SK-N-SH (cell line): Measurements from ENCODE around the gene MRPS26. TPM values are rescaled to one million over a fixed set of nuclear protein-coding genes. Genes with fewer than 3 reads are reported as not detected.

ENCODE experiments used
- CTCF ChIA-PET: fragments of 300-600, 350-600 bp; formaldehyde crosslinking; extraction: SDS; loops from one replicate; lab custom pipeline; 2021; lab: Yijun Ruan, JAX
- POLR2A ChIA-PET: fragments of 350-600 bp; sonication (Branson Sonifier 250); formaldehyde crosslinking; extraction: SDS; loops from one replicate; lab custom pipeline; 2020; ENCODE audit warnings: antibody characterized with exemption, inconsistent platforms; lab: Yijun Ruan, JAX
- DNase-seq: peaks from one replicate; pipeline ENCODE4 v3.0.0; 2012
- H2AFZ ChIP-seq: fragments of 200-600 bp; sonication (generic); 2 replicates; pipeline ENCODE4 v1.8.1; 2016; ENCODE audit warnings: antibody characterized with exemption, mild to moderate bottlenecking, low read depth
- H3F3A ChIP-seq: fragments of 200-600 bp; sonication (generic); replicated peaks from 2 replicates; pipeline ENCODE3; 2016; ENCODE audit warnings: antibody characterized with exemption, mild to moderate bottlenecking; ENCODE audit not compliant: insufficient read depth
- H3K27ac ChIP-seq, 2 experiments: fragments of 200-500 bp in 1 of 2; fragments of 200-600 bp in 1 of 2; sonication (Bioruptor generic) in 1 of 2; sonication (generic), shearing (Covaris generic) in 1 of 2; 2 replicates each; pipeline versions ENCODE4 v1.5.1 to v1.6.1; 2014 to 2016; ENCODE audit warnings: low read depth in 2 of 2, inconsistent platforms in 1 of 2, low read length in 1 of 2, mild to moderate bottlenecking in 1 of 2, mixed read lengths in 1 of 2
- H3K27me3 ChIP-seq: fragments of 200-600 bp; sonication (generic), shearing (Covaris generic); 2 replicates; pipeline ENCODE4 v1.6.1; 2016; ENCODE audit warnings: mixed run types; ENCODE audit not compliant: insufficient read depth
- H3K36me3 ChIP-seq, 2 experiments: fragments of 200-500 bp in 1 of 2; fragments of 200-600 bp in 1 of 2; sonication (Bioruptor generic) in 1 of 2; sonication (generic) in 1 of 2; replicated peaks in 1 of 2; 2 replicates each; pipeline versions ENCODE3 to v1.5.1; 2014 to 2016; ENCODE audit warnings: low read length in 1 of 2, mild to moderate bottlenecking in 1 of 2; ENCODE audit not compliant: insufficient read depth in 2 of 2, control insufficient read depth in 1 of 2
- H3K4me1 ChIP-seq, 2 experiments: fragments of 200-500 bp in 1 of 2; fragments of 200-600 bp in 1 of 2; sonication (Bioruptor generic) in 1 of 2; sonication (generic), shearing (Covaris generic) in 1 of 2; 2 replicates each; pipeline versions ENCODE4 v1.5.1 to v1.6.1; 2014 to 2016; ENCODE audit warnings: low read depth in 1 of 2, low read length in 1 of 2, mixed run types in 1 of 2; ENCODE audit not compliant: insufficient read depth in 2 of 2, control insufficient read depth in 1 of 2
- H3K4me2 ChIP-seq: fragments of 200-600 bp; sonication (generic), shearing (Covaris generic); 2 replicates; pipeline ENCODE4 v1.6.1; 2017; ENCODE audit warnings: mixed run types
- H3K4me3 ChIP-seq, 2 experiments: fragments of 200-500 bp in 1 of 2; fragments of 200-600 bp in 1 of 2; sonication (Bioruptor generic) in 1 of 2; sonication (generic), shearing (Covaris generic) in 1 of 2; 2 replicates each; pipeline versions ENCODE4 v1.5.1 to v1.8.1; 2014 to 2016; ENCODE audit warnings: low read depth in 2 of 2, inconsistent platforms in 1 of 2, low read length in 1 of 2, mild to moderate bottlenecking in 1 of 2, mixed read lengths in 1 of 2, moderate library complexity in 1 of 2
- H3K79me2 ChIP-seq: fragments of 200-600 bp; sonication (generic); 2 replicates; pipeline ENCODE4 v1.8.1; 2017; ENCODE audit warnings: mild to moderate bottlenecking; ENCODE audit not compliant: insufficient read depth
- H3K9ac ChIP-seq: fragments of 200-600 bp; sonication (generic); 2 replicates; pipeline ENCODE4 v1.6.1; 2017; ENCODE audit warnings: mixed run types
- H3K9me2 ChIP-seq: fragments of 200-600 bp; sonication (generic); 2 replicates; pipeline ENCODE4 v1.6.1; 2017; ENCODE audit warnings: mixed run types
- H3K9me3 ChIP-seq: fragments of 200-600 bp; sonication (generic); 2 replicates; pipeline ENCODE4 v1.6.1; 2017; ENCODE audit warnings: mixed run types, mild to moderate bottlenecking, moderate library complexity
- H4K20me1 ChIP-seq: fragments of 200-600 bp; sonication (generic); 2 replicates; pipeline ENCODE4 v1.6.1; 2017; ENCODE audit warnings: mild to moderate bottlenecking, mixed run types; ENCODE audit not compliant: insufficient read depth
- CHD2 ChIP-seq: fragments of 150-350 bp; IDR thresholded peaks from 2 replicates; pipeline ENCODE4 v1.6.1; 2018; ENCODE audit warnings: low read length; ENCODE audit not compliant: partially characterized antibody
- CTCF ChIP-seq: fragments of 200-600 bp; sonication (generic); IDR thresholded peaks from 2 replicates; pipeline ENCODE4 v1.6.1; 2017; ENCODE audit warnings: antibody characterized with exemption, mild to moderate bottlenecking, moderate library complexity
- FOSL2 ChIP-seq: IDR thresholded peaks from 2 replicates; pipeline ENCODE4 v1.4.0; 2012; ENCODE audit warnings: low read depth, mild to moderate bottlenecking, moderate library complexity, borderline replicate concordance
- FOXJ3 ChIP-seq: sonication (generic); formaldehyde crosslinking; IDR thresholded peaks from 2 replicates; pipeline ENCODE4 v1.5.1; 2020; ENCODE audit warnings: mild to moderate bottlenecking, missing genetic modification reagents
- FOXM1 ChIP-seq: IDR thresholded peaks from 2 replicates; pipeline ENCODE4 v1.4.0; 2012; ENCODE audit warnings: low read depth, mild to moderate bottlenecking
- GABPA ChIP-seq: IDR thresholded peaks from 2 replicates; pipeline ENCODE4 v1.4.0; 2012; ENCODE audit warnings: low read depth, mild to moderate bottlenecking
- GATA2 ChIP-seq: sonication (generic); formaldehyde crosslinking; IDR thresholded peaks from 2 replicates; pipeline ENCODE4 v1.5.0; 2020; ENCODE audit warnings: mild to moderate bottlenecking, missing genetic modification reagents
- IRF3 ChIP-seq: fragments of 150-350 bp; IDR thresholded peaks from 2 replicates; pipeline ENCODE4 v1.6.1; 2016; ENCODE audit warnings: mild to moderate bottlenecking, low read depth, low read length
- MAX ChIP-seq: IDR thresholded peaks from 2 replicates; pipeline ENCODE4 v1.4.0; 2012; ENCODE audit warnings: low read depth
- MEF2A ChIP-seq: IDR thresholded peaks from 2 replicates; pipeline ENCODE4 v1.4.0; 2012; ENCODE audit warnings: low read depth, borderline replicate concordance
- NFIC ChIP-seq: IDR thresholded peaks from 2 replicates; pipeline ENCODE4 v1.4.0; 2012; ENCODE audit warnings: borderline replicate concordance
- NRF1 ChIP-seq: IDR thresholded peaks from 2 replicates; pipeline ENCODE4 v1.6.1; 2012; ENCODE audit warnings: low read depth, mild to moderate bottlenecking, low read length
- POLR2AphosphoS5 ChIP-seq: IDR thresholded peaks from 2 replicates; pipeline ENCODE4 v1.6.1; 2012; ENCODE audit warnings: low read depth, low read length
- RAD21 ChIP-seq: IDR thresholded peaks from 2 replicates; pipeline ENCODE4 v1.6.1; 2012; ENCODE audit warnings: mild to moderate bottlenecking, low read length
- RCOR1 ChIP-seq: fragments of 150-350 bp; IDR thresholded peaks from 2 replicates; pipeline ENCODE4 v1.6.1; 2017; ENCODE audit warnings: antibody characterized with exemption, low read length
- RFX5 ChIP-seq: IDR thresholded peaks from 2 replicates; pipeline ENCODE4 v1.6.1; 2012; ENCODE audit warnings: mild to moderate bottlenecking, improper control_type of control experiment, low read length
- RXRA ChIP-seq: IDR thresholded peaks from 2 replicates; pipeline ENCODE4 v1.4.0; 2012; ENCODE audit warnings: low read depth, mild to moderate bottlenecking, borderline replicate concordance
- SMC3 ChIP-seq: IDR thresholded peaks from 2 replicates; pipeline ENCODE4 v1.6.1; 2012; ENCODE audit warnings: low read depth, low read length, improper control_type of control experiment
- TAF1 ChIP-seq: IDR thresholded peaks from 2 replicates; pipeline ENCODE4 v1.6.1; 2012; ENCODE audit warnings: low read depth, mild to moderate bottlenecking, low read length, moderate library complexity, borderline replicate concordance
- TCF12 ChIP-seq: IDR thresholded peaks from 2 replicates; pipeline ENCODE4 v1.4.0; 2012
- YY1 ChIP-seq: IDR thresholded peaks from 2 replicates; pipeline ENCODE4 v1.4.0; 2012; ENCODE audit warnings: low read depth, mild to moderate bottlenecking
- WGBS: methylation state at CpG from one replicate; pipeline ENCODE4 v1.1.6; 2017; ENCODE audit warnings: low lambda C conversion rate; 5-methylcytosine and 5-hydroxymethylcytosine counted together
- polyA plus RNA-seq, 3 experiments: library from polyadenylated mRNA; depleted of rRNA; stranded (reverse); fragments of >200 nt; gene quantifications; 2 replicates each; pipeline ENCODE4 v1.2.3, GENCODE V29; 2012

The MRPS26 gene
- polyA plus RNA-seq, 1 of the 3 experiments (the other 2 are of a cell fraction): 152 TPM

- H3K4me3 ChIP-seq: no peak overlapping the region
Measured at GRCh38 chr20:3027987-3028386, 17.9 kb upstream of the MRPS26 start.

GRCh38 chr20:3031524-3032147 is 14.2 kb upstream of the MRPS26 start:
- Histone ChIP-seq H3K27ac (no peak overlapping the region), H4K20me1 (no peaks in the 10 kb centered on the region), H3K9ac (no peak overlapping the region), H3K9me3 (no peaks in the 10 kb centered on the region), H2AFZ (no peak overlapping the region), H3K4me2 (no peak overlapping the region), H3F3A (no peaks in the 10 kb centered on the region), H3K4me3 (no peak overlapping the region), H3K27me3 (no peaks in the 10 kb centered on the region), H3K4me1 (no peaks in the 10 kb centered on the region), H3K79me2 (no peaks in the 10 kb centered on the region), H3K9me2 (no peaks in the 10 kb centered on the region), H3K36me3 (peaks cover 21 to 51% of the 10 kb centered on the region in 2 experiments)
- 97% methylated on average over 3 of the region's 3 CpGs for WGBS
- no peak for DNase-seq
- CTCF ChIA-PET: no interaction called here
- TF ChIP-seq MAX (no peak), FOXJ3 (no peak), CTCF (no peak), SMC3 (no peak), RXRA (no peak), CHD2 (no peak), FOSL2 (no peak), FOXM1 (no peak)
- POLR2A ChIA-PET: no interaction called here

More at GRCh38 chr20:3027987-3028386, 17.9 kb upstream of the MRPS26 start:
- WGBS: 92% methylated on average over 2 of the region's 2 CpGs
- Histone ChIP-seq H3K79me2 (no peaks in the 10 kb centered on the region), H3K4me1 (no peaks in the 10 kb centered on the region), H3K27me3 (no peaks in the 10 kb centered on the region), H2AFZ (no peak overlapping the region), H3F3A (no peaks in the 10 kb centered on the region), H3K9me3 (no peaks in the 10 kb centered on the region), H3K27ac (no peak overlapping the region), H3K9ac (no peak overlapping the region), H3K9me2 (no peaks in the 10 kb centered on the region), H4K20me1 (no peaks in the 10 kb centered on the region), H3K36me3 (peaks cover 9 to 43% of the 10 kb centered on the region in 2 experiments), H3K4me2 (no peak overlapping the region)
- ChIA-PET POLR2A (no interaction called here), CTCF (no interaction called here)
- DNase-seq: no peak
- TF ChIP-seq SMC3 (no peak), RAD21 (no peak), GATA2 (no peak), NFIC (no peak), RCOR1 (no peak), CHD2 (no peak), IRF3 (no peak), GABPA (no peak), TCF12 (no peak), TAF1 (no peak), POLR2AphosphoS5 (no peak), RFX5 (no peak), MEF2A (no peak), FOSL2 (no peak), NRF1 (no peak), YY1 (no peak)
